SK-N-SH (cell line): ENCODE measurements around the gene DDX25.

Source experiments
- CTCF ChIP-seq: fragments of 200-600 bp; sonication (generic); IDR thresholded peaks from 2 replicates; pipeline ENCODE4 v1.6.1; 2017; ENCODE audit warnings: antibody characterized with exemption, mild to moderate bottlenecking, moderate library complexity
- ELF1 ChIP-seq: IDR thresholded peaks from 2 replicates; pipeline ENCODE4 v1.4.0; 2012
- EP300 ChIP-seq, 2 experiments: IDR thresholded peaks; 2 replicates each; pipeline versions ENCODE4 v1.4.0 to v1.6.1; 2012; ENCODE audit warnings: borderline replicate concordance in 1 of 2, low read depth in 1 of 2, low read length in 1 of 2
- EZH2phosphoT487 ChIP-seq: fragments of 200-600 bp; sonication (generic); IDR thresholded peaks from 2 replicates; pipeline ENCODE4 v1.6.1; 2017; ENCODE audit warnings: low read depth, mixed run types, mild to moderate bottlenecking, antibody characterized with exemption, moderate library complexity, borderline replicate concordance
- GABPA ChIP-seq: IDR thresholded peaks from 2 replicates; pipeline ENCODE4 v1.4.0; 2012; ENCODE audit warnings: low read depth, mild to moderate bottlenecking
- NFIC ChIP-seq: IDR thresholded peaks from 2 replicates; pipeline ENCODE4 v1.4.0; 2012; ENCODE audit warnings: borderline replicate concordance
- POLR2AphosphoS5 ChIP-seq: IDR thresholded peaks from 2 replicates; pipeline ENCODE4 v1.6.1; 2012; ENCODE audit warnings: low read depth, low read length
- RAD21 ChIP-seq: IDR thresholded peaks from 2 replicates; pipeline ENCODE4 v1.6.1; 2012; ENCODE audit warnings: mild to moderate bottlenecking, low read length
- SIN3A ChIP-seq: IDR thresholded peaks from 2 replicates; pipeline ENCODE4 v1.6.1; 2012; ENCODE audit warnings: low read depth, mild to moderate bottlenecking, low read length, moderate library complexity, borderline replicate concordance
- TAF1 ChIP-seq: IDR thresholded peaks from 2 replicates; pipeline ENCODE4 v1.6.1; 2012; ENCODE audit warnings: low read depth, mild to moderate bottlenecking, low read length, moderate library complexity, borderline replicate concordance
- USF2 ChIP-seq: fragments of 150-350 bp; IDR thresholded peaks from 2 replicates; pipeline ENCODE4 v1.6.1; 2017; ENCODE audit warnings: antibody characterized with exemption, low read length, low read depth, borderline replicate concordance
- YY1 ChIP-seq: IDR thresholded peaks from 2 replicates; pipeline ENCODE4 v1.4.0; 2012; ENCODE audit warnings: low read depth, mild to moderate bottlenecking

GRCh38 chr11:125902927-125903710, 1.2 kb upstream of the DDX25 start, which contains the start of gene PUS3:
- TF ChIP-seq CTCF (no peak), SIN3A (peak; percentile 72), POLR2AphosphoS5 (peak; percentile 89), TAF1 (peak; percentile 70), EZH2phosphoT487 (no peak), NFIC (no peak), USF2 (no peak), RAD21 (no peak), ELF1 (peak; percentile 31; the same call in 1 of the 2 replicates), EP300 (IDR thresholded peaks at IDR 0.05; ENCODE audit: borderline replicate concordance in 1 of 2, low read depth in 1 of 2, low read length in 1 of 2) (no peak), GABPA (peak; percentile 81), YY1 (no peak)
